GM12878 (cell line): ENCODE data around the gene CACNA1B. TPM values are rescaled to one million over a fixed set of nuclear protein-coding genes. Genes with fewer than 3 reads are reported as not detected.

ENCODE experiments used
- ATAC-seq: fragments of 200-7000 bp; cut with Tn5 transposase; 3 replicates; pipeline ENCODE4 v1.9.1; 2020; ENCODE audit warnings: mild to moderate bottlenecking, moderate library complexity
- BruUV-seq: library from RNA; stranded (reverse); fragments of 400-500 nt; replicated peaks from 2 replicates; lab custom pipeline; 2021; lab: Mats Ljungman, UMichigan
- CTCF ChIA-PET: fragments of 300-600 bp; sonication (Branson Sonifier 250); formaldehyde crosslinking; extraction: SDS; loops from one replicate; lab custom pipeline; 2021; ENCODE audit warnings: inconsistent platforms; lab: Yijun Ruan, JAX
- POLR2A ChIA-PET: fragments of 350-600 bp; formaldehyde crosslinking; extraction: SDS; loops from one replicate; lab custom pipeline; 2021; ENCODE audit warnings: inconsistent platforms; lab: Charles Lee
- RAD21 ChIA-PET: fragments of 300-600 bp; sonication (Branson Sonifier 250); formaldehyde crosslinking; loops from one replicate; lab custom pipeline; 2023; ENCODE audit warnings: antibody characterized with exemption; ENCODE audit not compliant: unreplicated experiment; lab: Charles Lee
- SMC1A ChIA-PET: fragments of 300-600 bp; sonication (Branson Sonifier 250); formaldehyde crosslinking; loops from one replicate; lab custom pipeline; 2023; ENCODE audit not compliant: unreplicated experiment, uncharacterized antibody; lab: Charles Lee
- DNase-seq: peaks from one replicate; pipeline ENCODE4 v3.0.0-alpha.2; 2011; ENCODE audit warnings: low read depth, low spot score
- FAIRE-seq: peaks from 3 replicates; lab custom pipeline; 2011; peaks lifted over from hg19 to GRCh38; lab: Jason Lieb, UNC
- H2AFZ ChIP-seq: 2 replicates; pipeline ENCODE4 v1.6.0; 2011; ENCODE audit warnings: low read depth, low read length, control low read depth; ENCODE audit not compliant: control insufficient read depth
- H3K27ac ChIP-seq: 2 replicates; pipeline ENCODE4 v1.5.1; 2011; ENCODE audit warnings: control low read depth; ENCODE audit not compliant: control insufficient read depth, insufficient read depth
- H3K27me3 ChIP-seq, 2 experiments: replicated peaks in 1 of 2; 2 replicates each; pipeline versions ENCODE4 v1.6.0 to v1.6.1; 2011; ENCODE audit warnings: low read length in 1 of 2; ENCODE audit not compliant: control insufficient read depth in 2 of 2, insufficient read depth in 2 of 2
- H3K36me3 ChIP-seq, 2 experiments: 2 replicates each; pipeline ENCODE4 v1.5.1; 2011; ENCODE audit warnings: low read length in 1 of 2; ENCODE audit not compliant: control insufficient read depth in 2 of 2, insufficient read depth in 2 of 2
- H3K4me1 ChIP-seq: 2 replicates; pipeline ENCODE4 v1.6.1; 2011; ENCODE audit warnings: mild to moderate bottlenecking, low read length, moderate library complexity, mixed read lengths; ENCODE audit not compliant: control insufficient read depth, insufficient read depth
- H3K4me2 ChIP-seq: 2 replicates; pipeline ENCODE4 v1.6.0; 2011; ENCODE audit warnings: control low read depth; ENCODE audit not compliant: control insufficient read depth, insufficient read depth
- H3K4me3 ChIP-seq: fragments of 200-600 bp; sonication (generic); 2 replicates; pipeline ENCODE4 v1.5.1; 2016
- H3K79me2 ChIP-seq: 2 replicates; pipeline ENCODE4 v1.6.0; 2011; ENCODE audit warnings: low read length; ENCODE audit not compliant: control insufficient read depth, insufficient read depth
- H3K9ac ChIP-seq: 2 replicates; pipeline ENCODE4 v1.8.0; 2011; ENCODE audit warnings: low read length, control low read depth, mixed read lengths; ENCODE audit not compliant: control insufficient read depth, insufficient read depth
- H3K9me3 ChIP-seq: replicated peaks from 3 replicates; pipeline ENCODE4 v1.5.1; 2011; ENCODE audit warnings: mild to moderate bottlenecking, low read length; ENCODE audit not compliant: control insufficient read depth, insufficient read depth
- H4K20me1 ChIP-seq: 2 replicates; pipeline ENCODE4 v1.6.0; 2011; ENCODE audit not compliant: control insufficient read depth, insufficient read depth
- BRCA1 ChIP-seq: IDR thresholded peaks from 2 replicates; pipeline ENCODE4 v1.6.1; 2011; ENCODE audit warnings: low read depth, low read length, improper control_type of control experiment
- EZH2 ChIP-seq: IDR thresholded peaks from 2 replicates; pipeline ENCODE4 v1.6.1; 2012; ENCODE audit warnings: low read depth, mild to moderate bottlenecking, control low read depth, inconsistent platforms, low read length, borderline replicate concordance; ENCODE audit not compliant: control insufficient read depth
- NFXL1 ChIP-seq: fragments of 450-650 bp; IDR thresholded peaks from 2 replicates; pipeline ENCODE4 v1.6.1; 2017; ENCODE audit warnings: antibody characterized with exemption, mild to moderate bottlenecking, borderline replicate concordance
- NKRF ChIP-seq: fragments of 450-650 bp; conservative IDR thresholded peaks from 2 replicates; pipeline ENCODE4 v1.6.1; 2017; ENCODE audit warnings: mild to moderate bottlenecking, moderate library complexity
- NRF1 ChIP-seq: conservative IDR thresholded peaks from 2 replicates; pipeline ENCODE4 v1.6.1; 2011; ENCODE audit warnings: mild to moderate bottlenecking, low read depth, low read length, improper control_type of control experiment
- POU2F2 ChIP-seq: IDR thresholded peaks from 3 replicates; pipeline ENCODE4 v1.6.1; 2011; ENCODE audit warnings: low read depth, mild to moderate bottlenecking, low read length, borderline replicate concordance
- RAD51 ChIP-seq: fragments of 450-650 bp; IDR thresholded peaks from 2 replicates; pipeline ENCODE4 v1.6.1; 2016; ENCODE audit warnings: moderate library complexity, mild to moderate bottlenecking, inconsistent platforms
- STAT3 ChIP-seq: IDR thresholded peaks from 2 replicates; pipeline ENCODE4 v1.6.1; 2011; ENCODE audit warnings: low read depth, low read length, improper control_type of control experiment
- TARDBP ChIP-seq: IDR thresholded peaks from 2 replicates; pipeline ENCODE4 v1.6.1; 2016; ENCODE audit warnings: borderline replicate concordance
- TBL1XR1 ChIP-seq: IDR thresholded peaks from 2 replicates; pipeline ENCODE4 v1.6.1; 2012; ENCODE audit warnings: low read depth, low read length, improper control_type of control experiment
- YBX1 ChIP-seq: fragments of 450-650 bp; IDR thresholded peaks from 2 replicates; pipeline ENCODE4 v1.6.1; 2016; ENCODE audit warnings: antibody characterized with exemption
- WGBS: methylation state at CpG from one replicate; pipeline ENCODE4 v1.1.6; 2016; ENCODE audit warnings: low lambda C conversion rate; ENCODE audit not compliant: insufficient replicate concordance, insufficient coverage; ENCODE audit errors: missing lambda C conversion rate; 5-methylcytosine and 5-hydroxymethylcytosine counted together
- in situ Hi-C: fragments of 300-500 bp; cut with MboI; formaldehyde crosslinking; loops from 9 replicates; pipeline ENCODE4 v1.14.3; 2018; ENCODE audit warnings: mixed read lengths
- intact Hi-C: fragments of 100-400 bp; cut with micrococcal nuclease; formaldehyde crosslinking; loops from one replicate; pipeline ENCODE4 v1.14.2; 2022; ENCODE audit not compliant: unreplicated experiment
- polyA plus RNA-seq, 11 experiments: library from polyadenylated mRNA; depleted of rRNA in 4 of 11; unstranded in 6 of 11; stranded (reverse) in 5 of 11; fragments of >200 nt; fragmentation: Nextera tagmentation in 4 of 11; fragmentation: Illumina TruSeq in 1 of 11; extraction: Ambion mirVana in 4 of 11; extraction: Trizol in 1 of 11; gene quantifications; 1 replicate in 1 of 11; 2 replicates in 10 of 11; pipeline versions ENCODE4 v1.2.1 to v1.2.3, GENCODE V29; 2011 to 2016; ENCODE audit warnings: inconsistent platforms in 2 of 11, missing spikeins in 2 of 11, low read depth in 1 of 11
- total RNA-seq, 4 experiments: library from RNA; depleted of rRNA in 3 of 4; stranded (reverse); fragments of >200 nt in 3 of 4; fragmentation: Illumina TruSeq in 1 of 4; extraction: Trizol in 1 of 4; gene quantifications; 2 replicates each; pipeline versions ENCODE4 v1.2.1 to v1.2.3, GENCODE V29; 2013 to 2021
- TF ChIP-seq, protein P1 (sequence below): fragments of 450-650 bp; IDR thresholded peaks from 2 replicates; pipeline ENCODE4 v1.6.1; 2017; ENCODE audit warnings: mild to moderate bottlenecking, moderate library complexity

Gene CACNA1B
- total and polyA plus RNA-seq, 10 of the 15 experiments (the other 5 are each of a cell fraction or from before 2014, with no cell fraction given): 0.01 to 0.03 (median 0.01) TPM; not detected in 7

DNA sequence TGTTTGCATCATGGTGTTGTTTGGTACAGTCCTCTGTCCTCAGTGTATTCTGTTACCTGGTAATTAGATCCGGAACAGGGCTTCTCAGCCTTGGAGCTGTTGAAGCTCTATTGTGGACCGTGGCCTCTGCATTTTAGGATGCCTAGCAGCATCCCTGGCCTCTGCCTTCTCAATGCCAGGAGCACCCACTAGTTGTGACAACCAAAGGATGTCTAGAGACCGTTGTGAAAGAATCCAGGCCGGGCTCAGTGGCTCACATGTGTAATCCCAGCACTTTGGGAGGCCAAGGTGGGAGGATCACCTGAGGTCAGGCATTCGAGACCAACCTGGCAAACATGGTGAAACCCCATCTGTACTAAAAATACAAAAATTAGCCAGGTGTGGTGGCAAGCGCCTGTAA is 159.6 kb downstream of the CACNA1B start:
- DNase-seq (no peak), FAIRE-seq (no peak), ATAC-seq (no peak)
- ChIA-PET CTCF (no interaction called here), POLR2A (no interaction called here)
- Histone ChIP-seq H4K20me1 (no peaks in the 10 kb centered on the region), H3K27ac (no peak overlapping the region), H3K27me3 (peaks cover 1 to 3% of the 10 kb centered on the region in 2 experiments; a peak in 2 of 4 replicates), H3K79me2 (no peaks in the 10 kb centered on the region), H3K4me1 (no peaks in the 10 kb centered on the region)
- no TSS peak for BruUV-seq
- TF ChIP-seq NKRF: no peak
- no peak for TF ChIP-seq NFXL1
- no peak for TF ChIP-seq STAT3
- no peak for TF ChIP-seq TARDBP
- TF ChIP-seq RAD51: no peak
- TF ChIP-seq, protein P1, sequence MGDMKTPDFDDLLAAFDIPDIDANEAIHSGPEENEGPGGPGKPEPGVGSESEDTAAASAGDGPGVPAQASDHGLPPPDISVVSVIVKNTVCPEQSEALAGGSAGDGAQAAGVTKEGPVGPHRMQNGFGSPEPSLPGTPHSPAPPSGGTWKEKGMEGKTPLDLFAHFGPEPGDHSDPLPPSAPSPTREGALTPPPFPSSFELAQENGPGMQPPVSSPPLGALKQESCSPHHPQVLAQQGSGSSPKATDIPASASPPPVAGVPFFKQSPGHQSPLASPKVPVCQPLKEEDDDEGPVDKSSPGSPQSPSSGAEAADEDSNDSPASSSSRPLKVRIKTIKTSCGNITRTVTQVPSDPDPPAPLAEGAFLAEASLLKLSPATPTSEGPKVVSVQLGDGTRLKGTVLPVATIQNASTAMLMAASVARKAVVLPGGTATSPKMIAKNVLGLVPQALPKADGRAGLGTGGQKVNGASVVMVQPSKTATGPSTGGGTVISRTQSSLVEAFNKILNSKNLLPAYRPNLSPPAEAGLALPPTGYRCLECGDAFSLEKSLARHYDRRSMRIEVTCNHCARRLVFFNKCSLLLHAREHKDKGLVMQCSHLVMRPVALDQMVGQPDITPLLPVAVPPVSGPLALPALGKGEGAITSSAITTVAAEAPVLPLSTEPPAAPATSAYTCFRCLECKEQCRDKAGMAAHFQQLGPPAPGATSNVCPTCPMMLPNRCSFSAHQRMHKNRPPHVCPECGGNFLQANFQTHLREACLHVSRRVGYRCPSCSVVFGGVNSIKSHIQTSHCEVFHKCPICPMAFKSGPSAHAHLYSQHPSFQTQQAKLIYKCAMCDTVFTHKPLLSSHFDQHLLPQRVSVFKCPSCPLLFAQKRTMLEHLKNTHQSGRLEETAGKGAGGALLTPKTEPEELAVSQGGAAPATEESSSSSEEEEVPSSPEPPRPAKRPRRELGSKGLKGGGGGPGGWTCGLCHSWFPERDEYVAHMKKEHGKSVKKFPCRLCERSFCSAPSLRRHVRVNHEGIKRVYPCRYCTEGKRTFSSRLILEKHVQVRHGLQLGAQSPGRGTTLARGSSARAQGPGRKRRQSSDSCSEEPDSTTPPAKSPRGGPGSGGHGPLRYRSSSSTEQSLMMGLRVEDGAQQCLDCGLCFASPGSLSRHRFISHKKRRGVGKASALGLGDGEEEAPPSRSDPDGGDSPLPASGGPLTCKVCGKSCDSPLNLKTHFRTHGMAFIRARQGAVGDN: no peak
- no peak for TF ChIP-seq NRF1
- TF ChIP-seq EZH2: no peak
- no peak for TF ChIP-seq BRCA1
- no peak for TF ChIP-seq TBL1XR1
- no peak for TF ChIP-seq YBX1
- TF ChIP-seq POU2F2: no peak
- TF ChIP-seq, all 136 proteins: peak for 0
- H3K9ac ChIP-seq: no peak overlapping the region
- intact Hi-C loops (no loop called here), in situ Hi-C loops (no loop called here)
- H3K9me3 ChIP-seq: no peaks in the 10 kb centered on the region
- no peak overlapping the region for H3K4me3 ChIP-seq
- WGBS: 2% methylated on average over 6 of the region's 6 CpGs
- no peak overlapping the region for H2AFZ ChIP-seq
- RAD21 ChIA-PET: no interaction called here
- H3K4me2 ChIP-seq: no peak overlapping the region
- SMC1A ChIA-PET: no interaction called here
- H3K36me3 ChIP-seq: no peaks in the 10 kb centered on the region
